WTC11 (cell line): ENCODE data around the gene PRF1. TPM values are rescaled to one million over a fixed set of nuclear protein-coding genes. Genes with fewer than 3 reads are reported as not detected.

Source experiments
- ATAC-seq: fragments of 200-7000 bp; cut with Tn5 transposase; 2 replicates; pipeline ENCODE4 v1.10.0; 2021; ENCODE audit warnings: mild to moderate bottlenecking, moderate library complexity
- CTCF ChIA-PET: fragments of 300-600 bp; sonication (Branson Sonifier 250); formaldehyde crosslinking; loops from one replicate; lab custom pipeline; 2021; ENCODE audit warnings: antibody characterized with exemption; lab: Charles Lee
- POLR2A ChIA-PET: fragments of 350-600 bp; sonication (Branson Sonifier 250); formaldehyde crosslinking; loops from one replicate; lab custom pipeline; 2021; ENCODE audit warnings: antibody characterized with exemption; lab: Charles Lee
- DNase-seq: peaks from one replicate; pipeline ENCODE4 v3.0.0; 2021; ENCODE audit warnings: low spot score
- H3K27ac Mint-ChIP-seq: 2 replicates; pipeline ENCODE4 v1.8.0; 2021; ENCODE audit warnings: mixed read lengths
- H3K27me3 Mint-ChIP-seq: 2 replicates; pipeline ENCODE4 v1.8.0; 2021; ENCODE audit warnings: low read depth, mild to moderate bottlenecking, moderate library complexity, mixed read lengths
- H3K36me3 Mint-ChIP-seq: 2 replicates; pipeline ENCODE4 v1.8.0; 2021; ENCODE audit warnings: mixed read lengths
- H3K4me1 Mint-ChIP-seq: 2 replicates; pipeline ENCODE4 v1.8.0; 2022; ENCODE audit warnings: mixed read lengths
- H3K4me3 Mint-ChIP-seq: 2 replicates; pipeline ENCODE4 v1.8.0; 2021; ENCODE audit warnings: mild to moderate bottlenecking, moderate library complexity, mixed read lengths
- H3K9me3 Mint-ChIP-seq: 2 replicates; pipeline ENCODE4 v1.8.0; 2021; ENCODE audit warnings: mixed read lengths
- ARID4B ChIP-seq: sonication (generic); formaldehyde crosslinking; IDR thresholded peaks from 2 replicates; pipeline ENCODE4 v1.8.0; 2023; ENCODE audit warnings: missing genetic modification reagents, mild to moderate bottlenecking, borderline replicate concordance
- E2F5 ChIP-seq: sonication (generic); formaldehyde crosslinking; IDR thresholded peaks from 2 replicates; pipeline ENCODE4 v1.8.1; 2022; ENCODE audit warnings: mild to moderate bottlenecking, moderate library complexity, missing genetic modification reagents
- ERG ChIP-seq: fragments of 250-450 bp; sonication (Bioruptor Pico); IDR thresholded peaks from 2 replicates; pipeline ENCODE4 v1.8.0; 2021; ENCODE audit warnings: mild to moderate bottlenecking
- GRHL2 ChIP-seq: fragments of 250-450 bp; sonication (Bioruptor Pico); IDR thresholded peaks from 2 replicates; pipeline ENCODE4 v1.8.0; 2022; ENCODE audit warnings: mild to moderate bottlenecking, moderate library complexity; ENCODE audit not compliant: insufficient replicate concordance, severe bottlenecking
- HMGA2 ChIP-seq: fragments of 250-450 bp; sonication (Bioruptor Pico); IDR thresholded peaks from 2 replicates; pipeline ENCODE4 v1.4.0; 2021; ENCODE audit warnings: mild to moderate bottlenecking, moderate library complexity
- RELA ChIP-seq: sonication (generic); formaldehyde crosslinking; IDR thresholded peaks from 2 replicates; pipeline ENCODE4 v1.8.1; 2022; ENCODE audit warnings: missing genetic modification reagents, mild to moderate bottlenecking, borderline replicate concordance
- SP1 ChIP-seq: sonication (generic); formaldehyde crosslinking; conservative IDR thresholded peaks from 2 replicates; pipeline ENCODE4 v1.8.1; 2022; ENCODE audit warnings: missing genetic modification reagents
- TEAD1 ChIP-seq: sonication (generic); formaldehyde crosslinking; IDR thresholded peaks from 2 replicates; pipeline ENCODE4 v1.8.0; 2022; ENCODE audit warnings: mild to moderate bottlenecking, missing genetic modification reagents
- TP53 ChIP-seq: sonication (generic); formaldehyde crosslinking; IDR thresholded peaks from 2 replicates; pipeline ENCODE4 v1.8.1; 2023; ENCODE audit warnings: mild to moderate bottlenecking, missing genetic modification reagents
- USF2 ChIP-seq: sonication (generic); formaldehyde crosslinking; IDR thresholded peaks from 2 replicates; pipeline ENCODE4 v1.8.1; 2023; ENCODE audit warnings: mild to moderate bottlenecking, missing genetic modification reagents, moderate library complexity
- ZNF138 ChIP-seq: sonication (generic); formaldehyde crosslinking; conservative IDR thresholded peaks from 2 replicates; pipeline ENCODE4 v1.8.1; 2022; ENCODE audit warnings: mild to moderate bottlenecking, moderate library complexity, missing genetic modification reagents
- ZNF263 ChIP-seq: sonication (generic); formaldehyde crosslinking; IDR thresholded peaks from 2 replicates; pipeline ENCODE4 v1.8.1; 2022; ENCODE audit warnings: low read depth, mild to moderate bottlenecking, moderate library complexity, missing genetic modification reagents
- ZNF396 ChIP-seq: fragments of 250-450 bp; sonication (Bioruptor Pico); IDR thresholded peaks from 2 replicates; pipeline ENCODE4 v1.8.0; 2021; ENCODE audit warnings: mild to moderate bottlenecking, moderate library complexity, borderline replicate concordance
- ZNF671 ChIP-seq: fragments of 250-450 bp; sonication (Bioruptor Pico); IDR thresholded peaks from 2 replicates; pipeline ENCODE4 v1.8.0; 2021; ENCODE audit warnings: mild to moderate bottlenecking
- total RNA-seq: library from RNA; stranded (reverse); gene quantifications from 3 replicates; pipeline ENCODE4 v1.2.3, GENCODE V29; 2021
- TF ChIP-seq, protein P1 (sequence below): sonication (generic); formaldehyde crosslinking; IDR thresholded peaks from 2 replicates; pipeline ENCODE4 v1.8.1; 2023; ENCODE audit warnings: mild to moderate bottlenecking, moderate library complexity, missing genetic modification reagents
- TF ChIP-seq, protein P2 (sequence below): fragments of 250-450 bp; sonication (Bioruptor Pico); conservative IDR thresholded peaks from 2 replicates; pipeline ENCODE4 v1.9.0; 2021; ENCODE audit warnings: mild to moderate bottlenecking
- TF ChIP-seq, protein P3 (sequence below): sonication (generic); formaldehyde crosslinking; IDR thresholded peaks from 2 replicates; pipeline ENCODE4 v1.8.1; 2023; ENCODE audit warnings: mild to moderate bottlenecking, missing genetic modification reagents

Gene PRF1
- total RNA-seq, 1 experiment from 2014 or later: 0.11 TPM

- no peak for TF ChIP-seq RELA
- TF ChIP-seq ARID4B (CRISPR knock-in tag): no peak
- TF ChIP-seq, protein P1, sequence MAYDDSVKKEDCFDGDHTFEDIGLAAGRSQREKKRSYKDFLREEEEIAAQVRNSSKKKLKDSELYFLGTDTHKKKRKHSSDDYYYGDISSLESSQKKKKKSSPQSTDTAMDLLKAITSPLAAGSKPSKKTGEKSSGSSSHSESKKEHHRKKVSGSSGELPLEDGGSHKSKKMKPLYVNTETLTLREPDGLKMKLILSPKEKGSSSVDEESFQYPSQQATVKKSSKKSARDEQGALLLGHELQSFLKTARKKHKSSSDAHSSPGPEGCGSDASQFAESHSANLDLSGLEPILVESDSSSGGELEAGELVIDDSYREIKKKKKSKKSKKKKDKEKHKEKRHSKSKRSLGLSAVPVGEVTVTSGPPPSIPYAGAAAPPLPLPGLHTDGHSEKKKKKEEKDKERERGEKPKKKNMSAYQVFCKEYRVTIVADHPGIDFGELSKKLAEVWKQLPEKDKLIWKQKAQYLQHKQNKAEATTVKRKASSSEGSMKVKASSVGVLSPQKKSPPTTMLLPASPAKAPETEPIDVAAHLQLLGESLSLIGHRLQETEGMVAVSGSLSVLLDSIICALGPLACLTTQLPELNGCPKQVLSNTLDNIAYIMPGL (CRISPR knock-in tag): no peak
- TF ChIP-seq ERG: no peak
- TF ChIP-seq, protein P2, sequence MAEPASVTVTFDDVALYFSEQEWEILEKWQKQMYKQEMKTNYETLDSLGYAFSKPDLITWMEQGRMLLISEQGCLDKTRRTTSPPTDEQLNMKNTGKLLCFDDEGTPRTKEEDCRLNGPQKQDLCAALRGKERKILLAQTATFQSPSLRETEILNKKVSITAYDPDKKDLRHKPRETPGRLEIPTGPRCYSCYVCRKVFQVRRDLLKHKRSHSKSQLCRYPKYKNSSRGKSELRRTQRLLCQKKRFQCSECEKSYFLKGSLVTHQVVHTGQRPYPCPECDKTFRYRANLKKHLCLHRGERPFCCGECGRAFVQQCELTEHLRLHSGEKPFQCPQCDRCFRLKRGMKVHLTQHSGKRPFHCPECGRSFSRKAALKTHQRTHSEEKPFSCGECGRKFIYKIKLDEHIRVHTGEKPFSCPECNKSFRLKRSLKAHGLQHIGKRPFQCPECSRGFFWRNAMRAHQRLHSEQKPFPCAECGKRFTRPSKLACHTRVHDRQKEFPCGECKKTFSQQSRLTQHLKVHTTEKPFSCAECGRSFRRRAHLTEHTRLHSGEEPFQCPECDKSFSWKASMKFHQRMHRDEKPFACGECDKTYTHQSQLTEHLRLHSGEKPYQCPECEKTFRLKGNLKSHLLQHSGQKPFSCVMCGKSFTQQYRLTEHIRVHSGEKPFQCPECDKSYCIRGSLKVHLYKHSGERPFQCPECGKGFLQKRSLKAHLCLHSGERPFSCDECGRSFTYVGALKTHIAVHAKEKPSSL (CRISPR knock-in tag): no peak
- no peak for TF ChIP-seq HMGA2 (CRISPR knock-in tag)
Measured at GRCh38 chr10:70600512-70601395, 1.8 kb downstream of the PRF1 start (continued).

DNA sequence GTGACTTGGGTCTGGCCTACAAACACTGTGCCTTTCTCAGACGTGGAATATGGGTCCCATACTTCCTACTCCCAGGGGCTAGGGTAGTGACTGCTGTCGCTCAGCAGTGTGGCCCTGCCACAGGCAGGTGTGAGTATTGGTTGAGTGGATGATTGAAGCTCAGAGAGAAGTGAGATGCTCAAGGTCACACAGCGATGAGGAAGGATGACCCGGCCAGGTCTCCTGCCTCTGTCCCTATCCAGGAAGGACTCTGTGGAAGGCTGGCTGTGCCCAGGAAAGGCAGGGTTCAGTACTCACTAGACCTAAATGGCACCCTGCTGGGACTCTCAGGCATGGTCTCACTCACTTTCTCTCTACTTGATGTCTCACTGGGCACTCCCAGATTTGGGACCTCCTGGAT is 2.8 kb downstream of the PRF1 start:
- H3K36me3 Mint-ChIP-seq: no peaks in the 10 kb centered on the region
- no peaks in the 10 kb centered on the region for H3K9me3 Mint-ChIP-seq
- CTCF ChIA-PET: interaction anchor here (0.7 kb wide), 1 partner anchor 41 kb away, joined by 3 read pairs; no protein-coding TSS in a partner anchor
- H3K4me1 Mint-ChIP-seq: peaks cover 11% of the 10 kb centered on the region
- no peak overlapping the region for H3K4me3 Mint-ChIP-seq
- ATAC-seq (no peak), DNase-seq (no peak)
- H3K27me3 Mint-ChIP-seq: no peaks in the 10 kb centered on the region
- POLR2A ChIA-PET: no interaction called here
- H3K27ac Mint-ChIP-seq: no peak overlapping the region
- no peak for TF ChIP-seq E2F5 (CRISPR knock-in tag)
- no peak for TF ChIP-seq GRHL2 (CRISPR knock-in tag)
- TF ChIP-seq, protein P3, sequence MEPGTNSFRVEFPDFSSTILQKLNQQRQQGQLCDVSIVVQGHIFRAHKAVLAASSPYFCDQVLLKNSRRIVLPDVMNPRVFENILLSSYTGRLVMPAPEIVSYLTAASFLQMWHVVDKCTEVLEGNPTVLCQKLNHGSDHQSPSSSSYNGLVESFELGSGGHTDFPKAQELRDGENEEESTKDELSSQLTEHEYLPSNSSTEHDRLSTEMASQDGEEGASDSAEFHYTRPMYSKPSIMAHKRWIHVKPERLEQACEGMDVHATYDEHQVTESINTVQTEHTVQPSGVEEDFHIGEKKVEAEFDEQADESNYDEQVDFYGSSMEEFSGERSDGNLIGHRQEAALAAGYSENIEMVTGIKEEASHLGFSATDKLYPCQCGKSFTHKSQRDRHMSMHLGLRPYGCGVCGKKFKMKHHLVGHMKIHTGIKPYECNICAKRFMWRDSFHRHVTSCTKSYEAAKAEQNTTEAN (CRISPR knock-in tag): no peak
- no peak for TF ChIP-seq SP1 (CRISPR knock-in tag)
- TF ChIP-seq ZNF671: no peak
- TF ChIP-seq TEAD1: no peak
- TF ChIP-seq ARID4B (CRISPR knock-in tag): no peak
- no peak for TF ChIP-seq USF2 (CRISPR knock-in tag)
- TF ChIP-seq ZNF263 (CRISPR knock-in tag): no peak
- no peak for TF ChIP-seq ZNF138 (CRISPR knock-in tag)
- no peak for TF ChIP-seq ZNF396 (CRISPR knock-in tag)
- no peak for TF ChIP-seq TP53 (CRISPR knock-in tag)
